Renal cortex interstitium (tissue), 11 donors: Measurements from ENCODE around the gene C13orf42. TPM values are rescaled to one million over a fixed set of nuclear protein-coding genes. Genes with fewer than 3 reads are reported as not detected.
A peak's percentile ranks its signal among the peaks of the same experiment; 100 is the strongest.
"Not testable (repeated sequence)": the region's sequence is repeated elsewhere in the genome, so short reads cannot be mapped to it uniquely, and the experiment has no call there.

Experiments
- DNase-seq, 11 donors: peaks; one replicate each; pipeline ENCODE4 v3.0.0-alpha.2; 2013; ENCODE audit warnings: low read depth in 9 of 11, low spot score in 4 of 11; ENCODE audit errors: extremely low read depth in 1 of 11
- polyA plus RNA-seq, 3 donors: library from polyadenylated mRNA; unstranded; fragments of 120-200 nt; gene quantifications; one replicate each; pipeline ENCODE4 v1.2.1, GENCODE V29; 2013; ENCODE audit not compliant: insufficient read length in 3 of 3

C13orf42 gene
- polyA plus RNA-seq, 3 donors: 0.16 to 0.47 (median 0.26) TPM

GRCh38 chr13:51125495-51126226 is 14.6 kb upstream of the C13orf42 start:
- DNase-seq: peak in 8 of 11 donors; percentile 17 to 44 (median 28)

GRCh38 chr13:51122868-51123566 is 11.9 kb upstream of the C13orf42 start:
- DNase-seq: peak in 8 of 11 donors; percentile 13 to 37 (median 20)

- DNase-seq: not testable (repeated sequence)
These were observed 9.8 kb upstream of the C13orf42 start for GRCh38 chr13:51120873-51121272.

GRCh38 chr13:51118809-51119431 is 7.8 kb upstream of the C13orf42 start:
- no peak for DNase-seq

- no peak for DNase-seq
These were observed 2.9 kb upstream of the C13orf42 start for GRCh38 chr13:51113969-51114368.

GRCh38 chr13:51113186-51113881 is 2.3 kb upstream of the C13orf42 start:
- no peak for DNase-seq

- DNase-seq: no peak
These were observed 1.7 kb upstream of the C13orf42 start for GRCh38 chr13:51112771-51113170.

- DNase-seq: no peak
These were observed 923 bp upstream of the C13orf42 start for GRCh38 chr13:51111997-51112396.

GRCh38 chr13:51107996-51108395 is 3.1 kb downstream of the C13orf42 start:
- DNase-seq: no peak

GRCh38 chr13:51105046-51105445 is 6.0 kb downstream of the C13orf42 start:
- no peak for DNase-seq

GRCh38 chr13:51101636-51102235 is 9.3 kb downstream of the C13orf42 start:
- no peak for DNase-seq

GRCh38 chr13:51097353-51098043 is 13.6 kb downstream of the C13orf42 start:
- no peak for DNase-seq

- DNase-seq: no peak
These were observed 14.9 kb downstream of the C13orf42 start for GRCh38 chr13:51096131-51096530.

GRCh38 chr13:51093574-51093973 is 17.5 kb downstream of the C13orf42 start:
- DNase-seq: peak in 10 of 11 donors; percentile 6 to 67 (median 28)

- no peak for DNase-seq
These were observed 19.2 kb downstream of the C13orf42 start for GRCh38 chr13:51091839-51092238.

GRCh38 chr13:51083706-51084105 is 27.4 kb downstream of the C13orf42 start:
- DNase-seq: no peak

GRCh38 chr13:51080478-51081065 is 30.5 kb downstream of the C13orf42 start:
- not testable (repeated sequence) for DNase-seq

- DNase-seq: no peak
These were observed 39.6 kb downstream of the C13orf42 start for GRCh38 chr13:51071493-51071892.
